ENCODE measurements around the gene PKN1.
"Not testable (repeated sequence)": the region's sequence is repeated elsewhere in the genome, so short reads cannot be mapped to it uniquely, and the experiment has no call there.

PKN1 gene

DNA sequence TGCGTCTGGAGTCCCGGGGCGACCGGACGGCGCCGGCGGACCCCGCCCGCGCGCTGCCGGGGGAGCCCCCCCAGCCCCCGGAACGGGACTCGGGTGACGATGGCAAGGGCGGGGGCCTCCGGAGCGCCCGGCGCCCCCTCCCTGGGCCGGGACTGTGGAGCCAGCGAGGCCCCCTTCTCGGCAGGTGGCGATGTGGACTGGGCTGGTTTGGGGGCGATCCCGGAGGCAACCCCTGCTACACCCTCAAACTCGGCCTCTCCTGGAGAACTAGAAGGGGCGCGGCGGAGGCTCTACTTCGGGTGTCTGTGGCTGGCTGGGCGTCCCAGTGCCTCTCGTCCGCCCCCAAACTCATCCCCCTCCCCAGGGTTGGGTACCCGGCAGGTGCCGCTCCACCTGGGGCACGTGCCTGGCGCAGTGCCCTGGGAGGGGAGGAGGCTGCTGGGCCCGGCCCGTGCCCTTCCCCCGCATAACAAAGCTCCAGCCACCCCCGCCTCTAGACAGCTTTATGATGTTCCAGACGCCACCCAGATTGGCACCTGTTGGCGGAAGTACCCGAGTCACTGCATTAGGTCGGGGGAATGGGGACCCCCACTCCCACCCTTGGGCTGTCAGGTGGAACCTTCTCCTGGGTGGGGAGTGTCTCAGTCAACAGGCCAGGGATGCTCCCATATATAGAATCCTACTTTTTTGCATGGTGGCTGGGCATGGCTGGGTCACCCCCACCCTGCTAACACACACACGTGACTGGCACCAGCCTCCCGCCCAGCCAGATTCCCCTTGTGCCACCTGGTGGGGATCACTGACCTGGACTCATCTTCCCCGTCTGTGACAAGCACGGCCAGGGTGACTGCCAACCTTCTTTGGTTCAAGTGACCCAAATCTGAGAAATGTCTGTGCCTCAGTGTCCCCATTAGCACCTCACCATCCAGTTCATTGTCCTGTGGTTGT lies 722 bp downstream of the PKN1 start:
- DNase-seq: peak; percentile 74

DNA sequence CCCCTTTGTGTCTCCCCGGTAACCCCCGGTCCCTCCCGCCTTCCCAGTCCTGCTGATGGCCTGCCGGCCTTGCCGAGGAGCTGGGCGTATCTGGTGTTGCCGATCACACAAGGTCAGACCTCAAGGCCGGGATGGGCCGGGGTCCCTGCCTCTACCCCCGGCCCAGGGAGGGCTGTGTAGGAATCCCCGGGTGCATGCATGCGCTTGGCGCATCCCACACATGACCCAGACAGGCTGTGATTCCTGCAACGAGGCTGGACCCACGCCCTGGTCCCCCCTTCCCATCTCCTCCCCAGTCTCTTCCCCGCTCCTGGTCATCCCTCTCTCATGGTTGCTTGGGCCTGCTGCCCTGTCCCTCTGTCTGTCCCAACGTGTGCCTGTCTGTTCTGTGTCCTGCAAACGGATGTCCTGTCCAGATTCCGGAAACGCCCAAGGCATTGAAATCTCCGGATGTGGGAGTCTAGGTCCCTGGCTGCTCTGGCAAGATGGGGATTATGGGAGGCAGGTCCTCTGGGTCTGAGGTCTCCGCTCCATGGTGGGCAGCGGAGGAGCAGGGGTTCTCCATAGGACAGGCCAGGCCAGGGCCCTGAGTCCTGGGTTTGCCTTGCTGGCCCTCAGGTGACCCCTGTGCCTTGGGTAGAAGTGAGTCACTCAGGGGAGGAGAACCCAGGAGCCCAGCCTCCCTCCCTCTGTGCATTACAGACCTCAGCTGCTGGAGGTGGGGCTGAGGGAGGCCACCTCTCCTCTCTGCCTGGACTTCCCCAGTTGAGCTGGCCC lies 1.6 kb downstream of the PKN1 start:
- DNase-seq: peak; percentile 70

DNA sequence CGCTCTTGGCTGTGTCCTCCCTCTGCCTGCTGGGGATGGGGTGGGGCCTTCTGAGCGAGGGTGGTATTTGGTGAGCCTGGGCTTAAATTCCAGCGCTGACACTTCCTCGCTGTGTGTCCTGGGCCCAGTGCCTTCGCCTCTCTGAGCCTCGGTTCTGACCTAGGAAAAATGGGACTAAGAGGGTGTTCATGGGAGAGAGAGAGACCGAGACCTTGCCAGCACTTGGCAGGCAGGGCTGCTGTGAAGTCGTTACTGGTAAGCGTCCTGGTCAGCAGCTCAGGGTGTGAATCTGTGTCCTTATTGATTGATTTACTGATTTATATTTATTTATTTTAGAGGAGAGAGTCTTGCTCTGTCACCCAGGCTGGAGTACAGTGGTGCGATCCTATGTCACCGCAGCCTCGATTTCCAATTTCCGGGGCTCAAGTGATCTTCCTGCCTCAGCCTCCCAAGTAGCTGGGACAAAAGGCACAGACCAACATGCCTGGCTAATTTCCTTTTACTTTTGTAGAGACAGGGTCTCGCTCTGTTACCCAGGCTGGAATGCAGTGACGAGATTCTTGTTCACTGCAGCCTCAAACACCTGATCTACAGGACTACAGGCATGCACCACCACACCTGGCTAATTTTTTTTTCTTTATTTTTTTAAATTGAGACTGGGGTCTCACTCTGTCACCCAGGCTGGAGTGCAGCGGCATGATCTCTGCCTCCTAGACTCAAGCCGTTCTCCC lies 2.4 kb downstream of the PKN1 start:
- no peak for DNase-seq

DNA sequence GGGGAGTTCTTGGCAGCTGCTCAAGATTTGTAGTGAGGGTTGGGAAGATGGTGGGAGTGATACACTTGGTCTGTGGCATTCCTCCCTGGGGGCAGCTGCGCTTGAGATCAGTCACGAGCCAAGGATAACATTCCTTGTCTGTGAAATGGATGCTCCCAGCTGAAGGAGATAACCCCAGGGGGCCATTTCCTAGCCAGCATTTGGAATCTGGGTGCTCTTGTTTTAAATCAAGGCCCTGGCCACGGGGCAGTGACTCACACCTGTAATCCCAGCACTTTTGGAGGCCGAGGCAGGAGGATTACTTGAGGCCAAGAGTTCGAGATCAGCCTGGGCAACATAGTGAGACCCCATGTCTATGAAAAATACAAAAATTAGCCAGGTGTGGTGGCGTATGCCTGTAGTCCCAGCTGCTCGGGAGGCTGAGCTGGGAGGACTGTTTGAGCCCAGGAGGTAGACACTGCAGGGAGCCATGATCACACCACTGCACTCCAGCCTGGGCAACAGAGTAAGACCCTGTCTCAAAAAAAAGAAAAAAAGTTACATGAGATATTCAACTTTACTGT lies 4.6 kb downstream of the PKN1 start:
- no peak for DNase-seq

DNA sequence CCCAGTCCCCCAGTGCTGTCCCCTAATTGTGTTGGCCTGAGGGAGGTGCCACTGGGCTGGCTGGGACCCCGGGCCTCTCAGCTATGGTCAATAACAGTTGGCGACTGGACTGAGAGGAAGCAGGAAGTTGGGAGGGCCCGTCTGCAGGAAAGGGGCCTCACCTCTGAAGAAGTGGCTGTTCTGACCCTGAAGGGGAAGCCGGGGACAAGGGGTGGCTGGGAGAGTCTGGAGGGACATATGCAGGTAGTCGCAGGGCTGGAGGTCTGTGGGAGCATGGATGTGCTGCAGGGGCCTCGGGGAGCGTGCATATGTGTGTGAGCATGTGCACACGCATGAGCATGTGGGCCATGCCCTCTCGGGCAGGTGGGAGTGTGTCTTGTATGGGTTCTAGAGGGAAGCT lies 5.9 kb downstream of the PKN1 start:
- DNase-seq: no peak

DNA sequence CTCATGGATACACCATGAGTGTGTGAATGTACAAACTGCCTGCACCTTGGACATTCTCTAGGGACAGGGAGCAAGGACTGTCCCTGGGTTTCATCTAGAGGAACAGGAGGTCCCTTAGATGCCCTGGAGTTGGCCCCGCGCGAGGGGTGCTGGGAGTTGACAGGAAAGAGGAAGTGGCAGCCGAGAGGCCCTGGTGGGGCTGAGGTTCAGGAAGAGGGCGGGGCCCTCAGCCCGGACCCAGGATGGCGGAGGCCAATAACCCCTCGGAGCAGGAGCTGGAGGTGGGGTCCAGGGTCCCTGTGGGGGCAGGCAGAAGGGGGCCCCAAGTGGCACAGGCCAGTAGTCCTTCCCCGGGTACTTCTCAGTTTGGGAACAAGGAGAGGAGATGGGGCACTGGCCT lies 6.9 kb downstream of the PKN1 start:
- peak; percentile 88 for DNase-seq

DNA sequence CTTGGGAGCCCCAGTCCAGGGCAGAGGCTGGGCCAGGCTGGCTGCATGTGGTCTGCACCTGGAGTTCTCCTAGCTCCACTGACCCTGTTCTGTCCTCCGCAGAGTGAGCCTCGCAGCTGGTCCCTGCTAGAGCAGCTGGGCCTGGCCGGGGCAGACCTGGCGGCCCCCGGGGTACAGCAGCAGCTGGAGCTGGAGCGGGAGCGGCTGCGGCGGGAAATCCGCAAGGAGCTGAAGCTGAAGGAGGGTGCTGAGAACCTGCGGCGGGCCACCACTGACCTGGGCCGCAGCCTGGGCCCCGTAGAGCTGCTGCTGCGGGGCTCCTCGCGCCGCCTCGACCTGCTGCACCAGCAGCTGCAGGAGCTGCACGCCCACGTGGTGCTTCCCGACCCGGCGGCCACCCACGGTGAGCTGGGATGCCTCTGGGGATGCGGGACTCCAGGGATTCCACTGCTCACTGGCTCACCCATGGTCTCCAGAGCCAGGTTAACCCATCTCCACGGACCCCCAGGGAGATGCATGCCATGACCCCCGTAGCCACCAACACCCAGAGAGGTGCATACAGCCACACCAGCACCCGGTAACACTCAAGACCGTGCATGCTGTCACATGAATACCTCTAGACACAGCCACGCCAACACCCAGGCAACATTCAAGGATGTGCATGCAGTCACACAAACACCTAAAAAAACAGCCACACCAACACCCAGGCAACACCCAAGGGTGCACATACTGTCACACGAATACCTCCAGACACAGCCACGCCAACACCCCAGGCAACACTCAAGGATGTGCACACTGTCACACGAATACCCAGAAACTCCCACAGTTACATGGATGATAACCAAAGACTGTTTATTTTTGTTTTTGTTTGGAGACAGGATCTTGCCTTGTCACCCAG lies 8.2 kb downstream of the PKN1 start:
- no peak for DNase-seq

DNA sequence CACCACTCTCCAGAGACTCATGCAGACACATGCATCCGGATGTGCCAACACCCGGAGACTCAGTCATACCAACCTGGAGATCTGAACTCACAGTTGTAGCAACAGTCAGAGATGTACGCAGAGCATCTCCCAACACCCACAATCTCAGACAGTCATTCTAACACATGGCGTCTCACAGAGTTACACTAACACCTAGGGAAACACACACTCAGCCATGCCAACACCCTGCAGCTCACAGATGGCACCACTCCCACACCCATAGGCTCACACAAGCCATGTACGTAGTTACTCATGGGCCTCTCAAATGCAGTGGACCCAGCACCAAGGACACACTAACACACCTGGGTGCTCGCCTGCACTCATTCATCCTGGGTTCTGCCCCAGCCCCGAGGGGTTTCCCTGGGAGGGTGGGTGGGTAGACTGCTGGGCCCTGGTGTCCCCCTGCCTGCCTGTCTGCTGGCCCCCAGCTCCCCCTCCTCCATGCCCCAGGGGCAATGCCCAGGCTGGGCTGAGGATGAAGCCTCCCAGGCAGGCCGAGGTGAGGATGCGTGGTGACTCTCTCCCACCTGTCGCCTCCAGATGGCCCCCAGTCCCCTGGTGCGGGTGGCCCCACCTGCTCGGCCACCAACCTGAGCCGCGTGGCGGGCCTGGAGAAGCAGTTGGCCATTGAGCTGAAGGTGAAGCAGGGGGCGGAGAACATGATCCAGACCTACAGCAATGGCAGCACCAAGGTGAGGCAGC lies 10.0 kb downstream of the PKN1 start:
- DNase-seq: no peak

DNA sequence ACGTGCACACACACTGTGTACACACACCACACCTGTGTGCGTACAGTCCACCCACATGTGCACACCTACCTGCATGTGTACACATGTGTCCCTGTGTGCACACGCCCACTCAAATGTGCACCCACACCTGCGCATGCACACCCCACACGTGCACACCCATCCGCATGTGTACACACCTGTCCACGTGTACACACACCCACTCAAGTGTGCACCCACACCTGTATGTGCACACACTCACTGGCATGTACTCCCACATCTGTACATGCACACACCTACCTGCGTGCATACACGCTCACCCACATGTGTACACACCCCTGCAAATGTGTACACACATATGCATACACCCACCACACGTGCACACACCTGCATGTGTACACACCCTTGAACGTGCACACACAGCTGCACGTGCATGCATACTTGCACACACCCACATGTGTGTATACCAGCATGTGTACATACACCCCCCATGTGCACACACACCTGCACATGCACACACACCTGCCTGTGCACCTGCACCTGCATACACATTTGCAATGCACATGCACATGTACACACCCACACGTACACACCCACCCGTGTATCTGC lies 10.6 kb downstream of the PKN1 start:
- no peak for DNase-seq

DNA sequence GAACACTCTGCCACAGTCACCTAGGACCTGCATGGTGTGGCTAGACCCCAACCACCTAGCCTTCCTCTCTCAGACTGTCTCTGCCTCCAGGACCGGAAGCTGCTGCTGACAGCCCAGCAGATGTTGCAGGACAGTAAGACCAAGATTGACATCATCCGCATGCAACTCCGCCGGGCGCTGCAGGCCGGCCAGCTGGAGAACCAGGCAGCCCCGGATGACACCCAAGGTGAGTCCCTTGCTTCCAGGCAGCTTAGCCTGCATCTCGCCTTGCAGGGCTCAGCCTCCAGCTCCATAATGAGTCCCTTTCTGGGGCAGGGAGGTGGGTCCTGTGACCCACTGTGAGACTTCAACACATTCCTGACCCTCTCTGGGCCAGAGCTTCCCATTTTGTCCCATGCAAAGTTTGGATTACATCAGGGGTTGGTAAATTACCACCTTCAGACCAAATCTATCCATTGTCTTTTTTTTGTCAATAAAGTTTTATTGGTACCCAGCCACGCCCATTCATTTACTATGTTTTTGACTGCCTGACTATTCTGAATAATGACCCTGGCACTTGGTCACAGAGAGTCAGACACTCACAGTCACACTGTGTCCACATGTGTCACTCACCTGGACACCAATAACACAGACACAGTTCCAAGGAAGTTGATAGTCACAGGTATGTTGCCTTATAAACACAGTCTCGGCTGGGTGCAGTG lies 13.4 kb downstream of the PKN1 start:
- no peak for DNase-seq

DNA sequence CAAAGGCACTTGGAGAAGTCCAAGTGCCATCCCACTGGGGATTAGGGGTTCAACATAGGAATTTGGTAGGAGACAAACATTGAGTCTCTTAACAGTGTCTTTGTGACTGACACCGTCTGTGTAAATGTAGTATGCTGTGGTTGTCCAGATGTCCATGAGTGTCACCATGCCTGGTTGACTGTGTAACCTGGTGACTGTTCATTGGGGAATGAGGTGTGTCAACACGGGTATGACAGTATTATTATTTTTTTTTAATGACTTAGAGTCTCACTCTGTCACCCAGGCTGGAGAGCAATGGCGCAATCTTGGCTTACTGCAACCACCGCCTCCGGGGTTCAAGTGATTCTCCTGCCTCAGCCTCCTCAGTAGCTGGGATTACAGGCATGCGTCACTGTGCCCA lies 16.2 kb downstream of the PKN1 start:
- DNase-seq: no peak

DNA sequence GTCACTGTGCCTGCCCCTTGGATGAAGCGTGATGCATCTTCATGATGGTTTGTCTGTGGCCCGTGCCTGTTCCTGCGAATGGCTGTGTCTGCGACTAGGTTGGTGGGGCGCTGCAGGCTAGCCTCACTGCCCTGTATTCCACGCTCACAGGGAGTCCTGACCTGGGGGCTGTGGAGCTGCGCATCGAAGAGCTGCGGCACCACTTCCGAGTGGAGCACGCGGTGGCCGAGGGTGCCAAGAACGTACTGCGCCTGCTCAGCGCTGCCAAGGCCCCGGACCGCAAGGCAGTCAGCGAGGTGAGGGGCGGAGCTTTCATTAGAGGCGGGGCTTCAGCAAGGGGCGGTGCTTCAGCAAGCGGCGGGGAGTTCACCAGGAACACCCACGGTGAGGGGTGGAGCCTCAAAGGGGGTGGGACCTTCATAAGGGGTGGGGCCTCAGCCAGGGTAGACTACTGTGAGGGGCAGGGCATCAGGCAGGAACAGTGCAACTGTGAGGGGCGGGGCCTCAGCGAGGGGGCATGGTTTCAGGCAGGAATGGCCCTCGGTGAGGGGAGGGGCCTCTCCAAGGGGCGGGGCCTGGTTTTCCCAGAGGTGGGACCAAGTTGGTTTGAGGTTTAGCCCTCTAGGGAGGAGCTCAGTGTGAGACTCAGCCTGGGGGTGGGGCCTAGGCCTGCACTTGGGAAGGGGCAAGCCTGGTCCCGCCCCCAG lies 17.2 kb downstream of the PKN1 start:
- DNase-seq: peak; percentile 83

DNA sequence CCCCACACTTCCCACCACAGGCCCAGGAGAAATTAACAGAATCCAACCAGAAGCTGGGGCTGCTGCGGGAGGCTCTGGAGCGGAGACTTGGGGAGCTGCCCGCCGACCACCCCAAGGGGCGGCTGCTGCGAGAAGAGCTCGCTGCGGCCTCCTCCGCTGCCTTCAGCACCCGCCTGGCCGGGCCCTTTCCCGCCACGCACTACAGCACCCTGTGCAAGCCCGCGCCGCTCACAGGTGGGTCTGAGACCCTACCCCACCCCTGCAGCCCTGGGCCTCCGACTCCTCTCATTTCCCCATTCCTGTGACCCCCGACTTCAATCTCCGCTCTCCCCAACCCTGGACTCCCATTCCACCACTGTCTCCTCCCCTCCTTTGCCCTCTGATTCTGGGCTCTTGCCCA lies 17.8 kb downstream of the PKN1 start:
- DNase-seq: no peak

DNA sequence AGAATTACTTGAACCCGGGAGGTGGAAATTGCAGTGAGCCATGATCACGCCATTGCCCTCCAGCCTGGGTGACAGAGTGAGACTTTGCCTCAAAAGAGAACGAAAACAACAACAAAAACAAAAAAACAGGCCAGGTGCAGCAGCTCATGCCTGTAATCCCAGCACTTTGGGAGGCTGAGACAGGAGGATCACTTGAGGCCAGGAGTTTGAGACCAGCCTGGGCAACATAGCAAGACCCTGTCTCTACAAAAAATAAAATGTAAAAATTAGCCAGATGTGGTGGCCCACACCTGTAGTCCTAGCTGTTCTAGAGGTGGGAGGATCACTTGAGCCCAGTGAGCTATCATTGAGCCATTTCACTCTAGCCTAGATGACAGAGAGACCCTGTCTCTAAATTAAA lies 19.2 kb downstream of the PKN1 start:
- DNase-seq: not testable (repeated sequence)

DNA sequence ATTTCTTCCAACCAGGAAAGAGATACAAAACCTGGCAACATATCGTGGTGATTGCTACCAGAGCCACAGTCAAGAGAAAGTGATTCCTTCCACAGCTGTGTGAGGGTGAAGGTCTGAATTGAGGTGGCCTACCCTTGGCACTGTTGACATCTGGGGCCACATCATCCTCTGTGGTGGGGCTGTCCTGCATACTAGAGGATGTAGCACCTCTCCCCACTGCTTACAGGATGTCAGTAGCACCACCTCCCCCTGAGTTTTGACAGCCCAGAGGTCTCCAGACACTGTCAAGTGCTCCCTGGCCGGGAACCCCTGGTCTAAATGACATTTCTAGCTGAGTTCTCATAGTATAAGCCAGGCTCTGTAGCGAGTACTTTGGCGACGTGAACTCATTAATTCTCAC lies 26.6 kb downstream of the PKN1 start:
- peak; percentile 62 for DNase-seq

DNA sequence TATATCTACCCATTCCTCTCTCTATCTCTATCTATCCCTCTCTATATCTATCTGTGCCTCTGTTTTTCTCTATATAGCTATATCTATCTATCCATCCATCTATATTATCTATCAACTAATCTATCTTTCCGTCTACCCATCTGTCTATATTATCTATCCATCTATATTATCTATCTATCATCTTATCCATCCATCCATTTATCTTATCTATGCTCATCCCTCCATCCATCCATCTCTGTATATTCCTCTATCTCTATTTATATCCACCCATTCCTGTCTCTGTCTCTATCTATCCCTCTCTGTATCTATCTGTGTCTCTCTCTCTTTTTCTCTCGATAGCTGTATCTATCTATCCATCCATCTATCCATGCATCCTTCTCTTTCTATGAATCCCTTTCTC lies 27.8 kb downstream of the PKN1 start:
- no peak for DNase-seq

DNA sequence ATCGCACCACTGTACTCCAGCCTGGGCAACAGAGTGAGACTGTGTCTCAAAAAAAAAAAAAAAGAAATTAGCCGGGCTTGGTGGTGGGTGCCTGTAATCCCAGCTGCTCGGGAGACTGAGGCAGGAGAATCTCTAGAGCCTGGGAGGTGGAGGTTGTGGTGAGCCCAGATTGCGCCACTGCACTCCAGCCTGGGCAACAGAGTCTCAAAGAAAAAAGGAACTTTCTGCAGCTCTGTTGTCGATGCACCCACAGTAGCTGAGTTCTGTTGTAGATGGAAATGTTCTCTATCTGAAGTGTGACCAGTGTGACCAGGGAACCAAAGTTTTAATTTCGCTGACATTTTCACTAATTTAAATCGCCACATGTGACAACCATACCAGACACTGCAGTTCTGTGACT lies 29.3 kb downstream of the PKN1 start:
- not testable (repeated sequence) for DNase-seq

DNA sequence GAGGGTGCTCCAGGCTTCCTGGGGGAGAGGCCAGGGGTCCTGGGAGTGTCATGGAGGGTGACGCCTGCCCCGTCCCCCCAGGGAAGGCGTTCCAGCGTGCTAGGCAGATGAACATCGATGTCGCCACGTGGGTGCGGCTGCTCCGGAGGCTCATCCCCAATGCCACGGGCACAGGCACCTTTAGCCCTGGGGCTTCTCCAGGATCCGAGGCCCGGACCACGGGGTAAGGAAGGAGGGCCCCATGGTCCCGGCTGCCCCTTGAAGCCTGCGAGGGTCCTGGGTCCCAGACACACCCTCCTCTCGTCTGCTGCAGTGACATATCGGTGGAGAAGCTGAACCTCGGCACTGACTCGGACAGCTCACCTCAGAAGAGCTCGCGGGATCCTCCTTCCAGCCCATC lies 30.6 kb downstream of the PKN1 start:
- DNase-seq: no peak

DNA sequence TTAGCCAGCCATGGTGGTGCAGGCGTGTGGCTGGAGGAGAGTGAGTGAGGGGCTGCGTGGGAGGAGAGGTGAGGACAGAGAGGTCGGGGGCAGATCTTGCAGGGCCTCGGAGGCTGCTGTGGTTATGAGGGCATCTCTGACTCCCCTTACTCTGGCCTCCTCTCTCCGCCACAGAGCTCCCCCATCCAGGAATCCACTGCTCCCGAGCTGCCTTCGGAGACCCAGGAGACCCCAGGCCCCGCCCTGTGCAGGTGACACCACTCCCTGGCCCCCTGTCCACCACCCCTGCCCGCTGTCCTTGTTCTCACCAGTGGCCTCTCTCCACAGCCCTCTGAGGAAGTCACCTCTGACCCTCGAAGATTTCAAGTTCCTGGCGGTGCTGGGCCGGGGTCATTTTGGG lies 34.3 kb downstream of the PKN1 start:
- no peak for DNase-seq

DNA sequence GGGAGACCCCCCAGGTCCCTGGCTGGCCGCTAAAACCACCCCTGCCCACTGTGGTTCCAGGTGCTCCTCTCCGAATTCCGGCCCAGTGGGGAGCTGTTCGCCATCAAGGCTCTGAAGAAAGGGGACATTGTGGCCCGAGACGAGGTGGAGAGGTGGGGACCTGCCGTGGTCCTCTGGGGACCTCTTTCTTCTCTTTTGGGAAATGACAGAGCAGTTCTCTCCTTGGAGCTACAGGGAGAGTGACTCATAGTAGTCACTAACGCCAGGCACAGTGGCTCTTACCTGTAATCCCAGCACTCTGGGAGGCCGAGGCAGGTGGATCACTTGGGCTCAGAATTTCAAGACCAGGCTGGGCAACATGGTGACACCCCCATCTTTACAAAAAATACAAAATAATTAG lies 34.7 kb downstream of the PKN1 start:
- no peak for DNase-seq
